ENCODE data around the gene TEX14.

DNA sequence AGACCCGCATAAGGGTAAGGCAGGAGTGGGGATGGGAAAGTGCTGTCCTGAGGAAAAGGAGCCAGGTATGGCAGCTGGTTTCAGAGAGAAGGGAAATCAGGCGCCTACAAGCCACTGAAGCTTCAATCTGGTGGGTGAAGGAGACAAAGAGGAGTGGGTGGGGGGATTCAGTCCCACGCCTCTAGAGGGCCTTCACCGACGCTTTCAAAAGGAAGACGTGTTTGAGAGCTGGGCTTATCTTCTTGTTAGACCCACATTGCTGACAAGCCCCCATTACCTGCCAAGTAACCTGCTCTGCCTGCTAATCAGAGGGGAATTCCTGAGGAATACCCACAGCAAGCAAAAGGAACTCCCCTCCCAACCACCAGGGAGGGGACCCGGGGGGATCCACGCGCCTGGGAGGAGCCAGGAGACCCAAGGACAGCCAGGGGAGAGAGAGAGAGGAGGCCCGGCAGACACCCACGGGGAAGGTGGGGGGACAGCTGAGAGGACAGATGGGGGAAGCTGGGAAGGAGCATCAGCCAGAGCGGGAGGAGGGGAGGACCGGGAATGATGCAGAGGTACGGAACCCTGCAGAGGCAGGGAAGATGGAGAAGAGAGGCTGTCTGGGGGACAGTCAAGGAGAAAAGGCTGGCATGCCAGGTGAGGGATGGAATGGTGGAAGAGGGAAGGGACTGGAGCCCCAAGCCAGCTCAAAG, 178.4 kb downstream of the TEX14 start:
- TF ChIP-seq POLR2A (IDR thresholded peaks at IDR 0.05; ENCODE audit: low read length) (no peak), CTCF (IDR thresholded peaks at IDR 0.05) (no peak), RAD21 (conservative IDR thresholded peaks at IDR 0.05 in 1 of 2, IDR thresholded peaks at IDR 0.05 in 1 of 2) (no peak), CHD2 (IDR thresholded peaks at IDR 0.05; ENCODE audit: low read length, partially characterized antibody) (no peak)
